WTC11 (cell line): Measurements from ENCODE around the gene ACSF2.

Source experiments
- JAZF1 ChIP-seq: fragments of 250-450 bp; sonication (Bioruptor Pico); IDR thresholded peaks from 2 replicates; pipeline ENCODE4 v1.9.0; 2021; ENCODE audit warnings: moderate library complexity, mild to moderate bottlenecking, inconsistent platforms
- SP1 ChIP-seq: sonication (generic); formaldehyde crosslinking; conservative IDR thresholded peaks from 2 replicates; pipeline ENCODE4 v1.8.1; 2022; ENCODE audit warnings: missing genetic modification reagents
- TCF7 ChIP-seq: sonication (generic); formaldehyde crosslinking; IDR thresholded peaks from 2 replicates; pipeline ENCODE4 v1.8.0; 2022; ENCODE audit warnings: mild to moderate bottlenecking, low read depth, missing genetic modification reagents, moderate library complexity
- ZNF263 ChIP-seq: sonication (generic); formaldehyde crosslinking; IDR thresholded peaks from 2 replicates; pipeline ENCODE4 v1.8.1; 2022; ENCODE audit warnings: low read depth, mild to moderate bottlenecking, moderate library complexity, missing genetic modification reagents
- TF ChIP-seq, protein P1 (sequence below): fragments of 200-600 bp; IDR thresholded peaks from 2 replicates; pipeline ENCODE4 v1.8.0; 2022; ENCODE audit warnings: antibody characterized with exemption
- TF ChIP-seq, protein P2 (sequence below): sonication (generic); formaldehyde crosslinking; IDR thresholded peaks from 2 replicates; pipeline ENCODE4 v1.8.1; 2022; ENCODE audit warnings: missing genetic modification reagents, borderline replicate concordance
- TF ChIP-seq, protein P3 (sequence below): sonication (generic); formaldehyde crosslinking; IDR thresholded peaks from 2 replicates; pipeline ENCODE4 v1.8.1; 2022; ENCODE audit warnings: mild to moderate bottlenecking, missing genetic modification reagents, moderate library complexity, borderline replicate concordance

DNA sequence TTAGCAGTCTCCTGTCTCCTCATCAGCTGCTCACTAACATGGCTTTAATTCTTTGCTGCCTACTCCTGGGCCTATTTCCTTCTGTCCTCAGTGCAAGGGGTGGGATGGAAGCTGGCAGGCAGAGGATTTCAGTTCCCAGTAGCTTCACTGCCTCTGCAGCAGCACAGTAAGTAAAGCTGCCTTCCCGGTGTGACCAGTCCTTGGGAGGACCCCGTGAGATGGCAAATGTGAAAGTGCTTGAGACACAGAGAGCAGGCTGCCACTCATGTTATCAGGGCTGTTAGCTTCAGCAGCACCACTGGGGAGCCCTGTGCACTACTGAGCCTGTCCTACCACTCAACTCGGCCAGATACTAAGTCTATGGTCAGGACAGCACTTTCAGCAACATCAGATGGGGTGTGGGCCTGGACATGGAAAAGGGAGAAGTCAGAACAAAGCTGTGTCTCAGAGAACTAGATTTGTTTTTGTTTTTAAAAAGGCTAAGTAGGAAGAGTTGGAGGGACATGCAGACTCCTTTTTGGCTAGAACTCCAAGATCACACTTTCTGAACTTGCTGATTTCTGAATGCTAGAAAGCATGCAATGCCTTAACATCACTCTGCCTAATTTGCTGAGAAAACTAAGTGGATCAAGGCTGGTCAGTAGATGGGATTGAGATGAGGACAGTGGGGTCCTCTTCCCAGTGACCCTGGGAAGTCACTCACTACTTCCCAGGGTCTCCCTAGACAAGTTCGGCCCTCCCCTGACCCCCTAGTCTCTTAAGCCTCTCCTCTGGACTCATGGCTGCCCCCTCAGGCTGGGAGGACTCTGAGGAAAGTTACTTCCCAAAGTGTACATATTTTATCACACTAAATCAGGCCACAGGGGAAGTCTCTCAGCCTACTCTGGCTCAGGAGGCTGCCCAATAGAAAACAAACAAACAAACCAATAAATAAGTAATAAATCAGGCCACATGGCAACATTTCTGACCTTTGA is 1.1 kb downstream of the ACSF2 start:
- TF ChIP-seq SP1 (CRISPR knock-in tag) = no peak
- TF ChIP-seq, protein P1, sequence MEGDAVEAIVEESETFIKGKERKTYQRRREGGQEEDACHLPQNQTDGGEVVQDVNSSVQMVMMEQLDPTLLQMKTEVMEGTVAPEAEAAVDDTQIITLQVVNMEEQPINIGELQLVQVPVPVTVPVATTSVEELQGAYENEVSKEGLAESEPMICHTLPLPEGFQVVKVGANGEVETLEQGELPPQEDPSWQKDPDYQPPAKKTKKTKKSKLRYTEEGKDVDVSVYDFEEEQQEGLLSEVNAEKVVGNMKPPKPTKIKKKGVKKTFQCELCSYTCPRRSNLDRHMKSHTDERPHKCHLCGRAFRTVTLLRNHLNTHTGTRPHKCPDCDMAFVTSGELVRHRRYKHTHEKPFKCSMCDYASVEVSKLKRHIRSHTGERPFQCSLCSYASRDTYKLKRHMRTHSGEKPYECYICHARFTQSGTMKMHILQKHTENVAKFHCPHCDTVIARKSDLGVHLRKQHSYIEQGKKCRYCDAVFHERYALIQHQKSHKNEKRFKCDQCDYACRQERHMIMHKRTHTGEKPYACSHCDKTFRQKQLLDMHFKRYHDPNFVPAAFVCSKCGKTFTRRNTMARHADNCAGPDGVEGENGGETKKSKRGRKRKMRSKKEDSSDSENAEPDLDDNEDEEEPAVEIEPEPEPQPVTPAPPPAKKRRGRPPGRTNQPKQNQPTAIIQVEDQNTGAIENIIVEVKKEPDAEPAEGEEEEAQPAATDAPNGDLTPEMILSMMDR = no peak
- TF ChIP-seq, protein P2, sequence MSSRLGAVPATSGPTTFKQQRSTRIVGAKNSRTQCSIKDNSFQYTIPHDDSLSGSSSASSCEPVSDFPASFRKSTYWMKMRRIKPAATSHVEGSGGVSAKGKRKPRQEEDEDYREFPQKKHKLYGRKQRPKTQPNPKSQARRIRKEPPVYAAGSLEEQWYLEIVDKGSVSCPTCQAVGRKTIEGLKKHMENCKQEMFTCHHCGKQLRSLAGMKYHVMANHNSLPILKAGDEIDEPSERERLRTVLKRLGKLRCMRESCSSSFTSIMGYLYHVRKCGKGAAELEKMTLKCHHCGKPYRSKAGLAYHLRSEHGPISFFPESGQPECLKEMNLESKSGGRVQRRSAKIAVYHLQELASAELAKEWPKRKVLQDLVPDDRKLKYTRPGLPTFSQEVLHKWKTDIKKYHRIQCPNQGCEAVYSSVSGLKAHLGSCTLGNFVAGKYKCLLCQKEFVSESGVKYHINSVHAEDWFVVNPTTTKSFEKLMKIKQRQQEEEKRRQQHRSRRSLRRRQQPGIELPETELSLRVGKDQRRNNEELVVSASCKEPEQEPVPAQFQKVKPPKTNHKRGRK (CRISPR knock-in tag) = no peak
- TF ChIP-seq, protein P3, sequence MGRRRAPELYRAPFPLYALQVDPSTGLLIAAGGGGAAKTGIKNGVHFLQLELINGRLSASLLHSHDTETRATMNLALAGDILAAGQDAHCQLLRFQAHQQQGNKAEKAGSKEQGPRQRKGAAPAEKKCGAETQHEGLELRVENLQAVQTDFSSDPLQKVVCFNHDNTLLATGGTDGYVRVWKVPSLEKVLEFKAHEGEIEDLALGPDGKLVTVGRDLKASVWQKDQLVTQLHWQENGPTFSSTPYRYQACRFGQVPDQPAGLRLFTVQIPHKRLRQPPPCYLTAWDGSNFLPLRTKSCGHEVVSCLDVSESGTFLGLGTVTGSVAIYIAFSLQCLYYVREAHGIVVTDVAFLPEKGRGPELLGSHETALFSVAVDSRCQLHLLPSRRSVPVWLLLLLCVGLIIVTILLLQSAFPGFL (CRISPR knock-in tag) = no peak
- TF ChIP-seq ZNF263 (CRISPR knock-in tag) = no peak
- TF ChIP-seq JAZF1 (CRISPR knock-in tag) = no peak
- TF ChIP-seq TCF7 (CRISPR knock-in tag) = no peak
